SU-DHL-6 (cell line): Measurements from ENCODE around the gene HCRTR1.

Experiments
- H2AFZ ChIP-seq: fragments of 200-600 bp; sonication (generic); 2 replicates; pipeline ENCODE4 v1.6.1; 2014; ENCODE audit warnings: low read depth, mild to moderate bottlenecking, moderate library complexity, mixed read lengths, antibody characterized with exemption, low read length; ENCODE audit not compliant: severe bottlenecking
- H3F3A ChIP-seq: fragments of 200-600 bp; shearing (Covaris generic); 2 replicates; pipeline ENCODE4 v1.6.0; 2016; ENCODE audit warnings: antibody characterized with exemption, mild to moderate bottlenecking; ENCODE audit not compliant: insufficient read depth
- H3K27ac ChIP-seq: fragments of 200-600 bp; sonication (generic); 2 replicates; pipeline ENCODE4 v1.5.1; 2016; ENCODE audit warnings: low read depth, mild to moderate bottlenecking, low read length, moderate library complexity, mixed read lengths
- H3K27me3 ChIP-seq: fragments of 200-600 bp; sonication (generic), shearing (Covaris generic); 2 replicates; pipeline ENCODE4 v1.6.0; 2014; ENCODE audit warnings: mild to moderate bottlenecking, low read length
- H3K36me3 ChIP-seq: fragments of 200-600 bp; sonication (generic); 2 replicates; pipeline ENCODE4 v1.6.1; 2014; ENCODE audit warnings: mild to moderate bottlenecking, low read length, mixed read lengths
- H3K4me2 ChIP-seq: fragments of 300-600, 200-600 bp; shearing (Covaris generic), sonication (generic); 2 replicates; pipeline ENCODE4 v1.6.0; 2014; ENCODE audit warnings: low read length, low read depth, mild to moderate bottlenecking; ENCODE audit not compliant: poor library complexity, severe bottlenecking
- H3K4me3 ChIP-seq: fragments of 200-600 bp; sonication (generic); 2 replicates; pipeline ENCODE4 v1.5.1; 2014; ENCODE audit warnings: antibody characterized with exemption, low read length, mild to moderate bottlenecking, mixed read lengths; ENCODE audit not compliant: insufficient read depth, poor library complexity, severe bottlenecking
- H3K79me2 ChIP-seq: fragments of 200-600 bp; sonication (generic); 2 replicates; pipeline ENCODE4 v1.6.1; 2014; ENCODE audit warnings: mild to moderate bottlenecking, low read length, moderate library complexity; ENCODE audit not compliant: insufficient read depth
- H3K9ac ChIP-seq: fragments of 200-600 bp; sonication (generic); 2 replicates; pipeline ENCODE4 v1.7.0; 2014; ENCODE audit warnings: mild to moderate bottlenecking, low read length
- H3K9me2 ChIP-seq: fragments of 200-600 bp; sonication (generic); replicated peaks from 2 replicates; pipeline ENCODE4 v1.6.1; 2014; ENCODE audit warnings: low read length; ENCODE audit not compliant: insufficient read depth
- H3K9me3 ChIP-seq: fragments of 200-600 bp; sonication (generic); 2 replicates; pipeline ENCODE4 v1.6.1; 2014; ENCODE audit warnings: low read length, mixed read lengths; ENCODE audit not compliant: insufficient read depth
- H4K20me1 ChIP-seq: fragments of 200-600 bp; sonication (generic); 2 replicates; pipeline ENCODE4 v1.6.1; 2014; ENCODE audit warnings: low read depth, mild to moderate bottlenecking, antibody characterized with exemption, low read length, moderate library complexity, mixed read lengths
- EZH2phosphoT487 ChIP-seq: fragments of 200-600 bp; sonication (generic), shearing (Covaris generic); conservative IDR thresholded peaks from 2 replicates; pipeline ENCODE4 v1.6.1; 2018; ENCODE audit warnings: mild to moderate bottlenecking, antibody characterized with exemption, low read length, moderate library complexity, mixed read lengths
- TF ChIP-seq, protein P1 (sequence below): fragments of 200-600 bp; sonication (generic); IDR thresholded peaks from one replicate; pipeline ENCODE4 v1.5.1; 2017; ENCODE audit warnings: antibody characterized with exemption, mild to moderate bottlenecking, low read length, moderate library complexity; ENCODE audit not compliant: insufficient read depth, poor library complexity, severe bottlenecking

The HCRTR1 gene

DNA sequence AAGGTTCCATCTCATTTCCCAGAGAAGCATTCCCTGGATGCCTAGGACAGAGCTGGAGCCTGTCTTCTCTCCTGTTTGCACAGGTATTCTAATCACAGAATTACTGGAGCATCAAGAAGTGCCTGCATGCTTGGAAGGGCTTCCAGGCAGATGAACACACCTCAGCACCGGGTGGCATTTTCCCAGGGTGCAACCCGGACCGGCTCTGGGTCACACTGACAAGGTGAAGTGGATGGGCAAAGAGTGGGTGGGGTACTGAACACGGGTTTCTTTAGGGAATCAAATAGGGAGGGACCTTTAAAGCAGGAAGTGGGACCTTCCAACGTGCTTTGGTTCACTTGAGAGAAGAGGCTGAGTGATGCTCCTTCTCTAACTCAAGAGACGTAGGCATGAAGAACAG, 34.3 kb downstream of the HCRTR1 start:
- Histone ChIP-seq H3K9ac (no peak overlapping the region), H3K9me3 (no peaks in the 10 kb centered on the region), H2AFZ (no peak overlapping the region), H3F3A (no peaks in the 10 kb centered on the region), H3K4me2 (no peak overlapping the region), H4K20me1 (no peaks in the 10 kb centered on the region), H3K4me3 (no peak overlapping the region), H3K27me3 (no peaks in the 10 kb centered on the region; the same call in 1 of the 2 replicates), H3K27ac (no peak overlapping the region), H3K36me3 (no peaks in the 10 kb centered on the region), H3K79me2 (no peaks in the 10 kb centered on the region), H3K9me2 (no peaks in the 10 kb centered on the region)
- TF ChIP-seq EZH2phosphoT487 = no peak
- TF ChIP-seq, protein P1, sequence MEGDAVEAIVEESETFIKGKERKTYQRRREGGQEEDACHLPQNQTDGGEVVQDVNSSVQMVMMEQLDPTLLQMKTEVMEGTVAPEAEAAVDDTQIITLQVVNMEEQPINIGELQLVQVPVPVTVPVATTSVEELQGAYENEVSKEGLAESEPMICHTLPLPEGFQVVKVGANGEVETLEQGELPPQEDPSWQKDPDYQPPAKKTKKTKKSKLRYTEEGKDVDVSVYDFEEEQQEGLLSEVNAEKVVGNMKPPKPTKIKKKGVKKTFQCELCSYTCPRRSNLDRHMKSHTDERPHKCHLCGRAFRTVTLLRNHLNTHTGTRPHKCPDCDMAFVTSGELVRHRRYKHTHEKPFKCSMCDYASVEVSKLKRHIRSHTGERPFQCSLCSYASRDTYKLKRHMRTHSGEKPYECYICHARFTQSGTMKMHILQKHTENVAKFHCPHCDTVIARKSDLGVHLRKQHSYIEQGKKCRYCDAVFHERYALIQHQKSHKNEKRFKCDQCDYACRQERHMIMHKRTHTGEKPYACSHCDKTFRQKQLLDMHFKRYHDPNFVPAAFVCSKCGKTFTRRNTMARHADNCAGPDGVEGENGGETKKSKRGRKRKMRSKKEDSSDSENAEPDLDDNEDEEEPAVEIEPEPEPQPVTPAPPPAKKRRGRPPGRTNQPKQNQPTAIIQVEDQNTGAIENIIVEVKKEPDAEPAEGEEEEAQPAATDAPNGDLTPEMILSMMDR = no peak

DNA sequence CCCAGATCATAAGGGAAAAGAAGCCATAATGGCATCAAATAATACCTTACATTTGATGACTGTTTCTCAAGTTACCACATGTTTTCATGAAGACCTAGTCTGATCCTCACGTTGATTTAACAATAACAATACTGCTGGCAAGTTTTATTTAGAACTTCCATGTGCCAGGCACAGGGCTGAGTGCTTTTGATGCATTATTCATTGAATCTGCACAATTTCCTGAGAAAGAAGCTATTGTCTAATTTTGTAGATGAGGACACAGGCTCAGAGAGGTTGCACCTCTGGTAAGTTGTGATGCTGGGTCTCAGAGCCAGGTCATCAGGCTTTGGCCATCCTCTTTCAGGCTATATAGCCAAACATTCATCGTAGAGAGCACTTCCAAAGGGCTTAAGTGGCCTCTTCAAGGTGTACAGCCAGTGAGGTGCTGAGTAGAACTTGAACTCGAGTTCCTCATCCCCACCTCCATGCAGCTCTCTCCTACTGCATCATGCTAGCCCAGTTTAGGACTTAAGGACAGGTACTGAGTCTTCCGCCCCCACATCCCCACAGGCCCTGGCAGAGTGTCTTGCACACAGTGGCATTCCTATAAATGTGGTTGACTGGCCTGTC, 35.5 kb downstream of the HCRTR1 start:
- Histone ChIP-seq H3K9me3 (no peaks in the 10 kb centered on the region), H3F3A (no peaks in the 10 kb centered on the region), H3K79me2 (no peaks in the 10 kb centered on the region), H3K36me3 (no peaks in the 10 kb centered on the region), H3K27me3 (no peaks in the 10 kb centered on the region; the same call in 1 of the 2 replicates), H2AFZ (no peak overlapping the region), H4K20me1 (no peaks in the 10 kb centered on the region), H3K4me2 (no peak overlapping the region), H3K4me3 (no peak overlapping the region), H3K27ac (no peak overlapping the region), H3K9ac (no peak overlapping the region), H3K9me2 (no peaks in the 10 kb centered on the region)
- no peak for TF ChIP-seq EZH2phosphoT487
- TF ChIP-seq, protein P1 = no peak

DNA sequence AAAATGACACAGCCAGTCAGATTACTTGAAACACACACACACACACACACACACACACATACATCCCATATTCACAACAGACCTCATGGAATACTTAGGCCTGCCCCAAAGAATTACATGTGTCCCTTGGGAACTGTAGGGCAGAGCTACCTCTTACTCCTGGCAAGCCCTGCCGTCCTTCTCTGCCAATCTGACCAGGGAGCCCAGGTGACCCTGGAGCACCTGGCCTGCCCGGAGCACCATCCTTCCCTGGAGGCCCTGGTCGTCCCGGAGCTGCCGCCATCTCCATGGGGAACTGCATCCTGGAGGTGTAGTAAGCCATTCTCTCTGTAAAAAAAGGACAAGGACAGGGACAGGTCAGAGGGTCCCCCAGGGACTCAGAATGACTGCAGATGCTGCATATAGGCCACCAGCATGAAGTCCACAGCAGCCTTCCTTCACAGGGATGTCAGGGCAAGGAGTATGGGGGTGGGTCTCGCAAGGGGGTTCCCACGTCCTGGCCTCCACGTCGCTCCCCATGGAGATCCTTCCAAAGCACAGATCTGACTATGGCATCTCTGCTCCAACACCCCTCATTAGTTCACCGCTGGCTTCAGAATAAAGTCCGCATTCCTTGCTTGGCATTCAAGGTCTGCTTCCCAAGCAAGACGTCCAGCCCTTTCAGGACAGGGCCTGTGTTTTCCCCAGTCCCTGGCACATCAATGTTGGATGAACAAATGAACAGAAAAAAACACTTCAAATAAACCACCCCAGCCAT, 36.4 kb downstream of the HCRTR1 start:
- H3K9me2 ChIP-seq = no peaks in the 10 kb centered on the region
- H3K36me3 ChIP-seq = no peaks in the 10 kb centered on the region
- no peaks in the 10 kb centered on the region for H3F3A ChIP-seq
- no peaks in the 10 kb centered on the region for H4K20me1 ChIP-seq
- no peaks in the 10 kb centered on the region for H3K79me2 ChIP-seq
- H3K9ac ChIP-seq = no peak overlapping the region
- no peaks in the 10 kb centered on the region for H3K9me3 ChIP-seq
- no peak overlapping the region for H3K4me3 ChIP-seq
- TF ChIP-seq, protein P1 = no peak
- TF ChIP-seq EZH2phosphoT487 = no peak
- H3K4me2 ChIP-seq = no peak overlapping the region
- no peak overlapping the region for H2AFZ ChIP-seq
- no peak overlapping the region for H3K27ac ChIP-seq
- no peaks in the 10 kb centered on the region; the same call in 1 of the 2 replicates for H3K27me3 ChIP-seq
